Gastroesophageal sphincter (tissue), 3 donors: ENCODE data around the gene NR3C1.

Experiments used
- CTCF ChIP-seq, 4 experiments: fragments of 200-600 bp in 2 of 4; fragments of 450-650 bp in 2 of 4; sonication (generic) in 1 of 4; IDR thresholded peaks; one replicate each; pipeline ENCODE4 v1.5.1; 2017 to 2019; ENCODE audit warnings: antibody characterized with exemption in 4 of 4, mild to moderate bottlenecking in 2 of 4, moderate library complexity in 2 of 4
- EP300 ChIP-seq: sonication (generic); formaldehyde crosslinking; IDR thresholded peaks from one replicate; pipeline ENCODE4 v1.6.1; 2017; ENCODE audit warnings: antibody characterized with exemption, mild to moderate bottlenecking
- POLR2A ChIP-seq, 2 donors: fragments of 450-650 bp; IDR thresholded peaks; one replicate each; pipeline ENCODE4 v1.6.1; 2017; ENCODE audit warnings: antibody characterized with exemption in 2 of 2, mild to moderate bottlenecking in 2 of 2, moderate library complexity in 1 of 2

DNA sequence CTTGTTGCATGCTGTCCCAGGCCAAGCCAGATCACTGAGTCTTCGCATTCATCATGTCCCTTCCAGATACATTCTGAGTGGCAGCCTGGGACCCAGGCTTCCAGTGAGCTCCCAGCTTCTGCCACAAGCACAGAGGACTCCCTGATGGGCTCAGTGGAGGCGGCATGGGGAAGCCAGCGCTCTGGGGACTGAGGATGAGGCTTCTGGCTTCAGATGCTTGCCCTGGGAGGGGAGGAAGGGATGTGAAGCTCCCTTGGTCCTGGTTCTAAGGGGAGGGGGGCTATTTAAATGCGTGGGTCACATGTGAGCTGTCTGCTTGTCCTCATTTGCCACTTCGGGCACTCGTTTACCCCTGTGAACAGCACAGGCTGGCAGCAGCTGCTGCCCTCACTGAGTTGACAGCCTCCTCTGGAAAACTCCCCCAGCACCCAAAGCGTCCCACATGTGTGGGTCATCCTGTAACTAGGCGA is 174.0 kb downstream of the NR3C1 start:
- no peak for TF ChIP-seq EP300
- no peak for TF ChIP-seq CTCF (IDR thresholded peaks at IDR 0.05)
- no peak for TF ChIP-seq POLR2A (IDR thresholded peaks at IDR 0.05)
